B cell (primary cell): ENCODE data around the gene CARNS1. TPM values are rescaled to one million over a fixed set of nuclear protein-coding genes. Genes with fewer than 3 reads are reported as not detected.

Experiments used
- ATAC-seq: fragments of 200-7000 bp; cut with Tn5 transposase; one replicate; pipeline ENCODE4 v1.10.0; 2021; ENCODE audit warnings: low read depth, mild to moderate bottlenecking, moderate number of reproducible peaks, moderate library complexity
- CTCF ChIA-PET: fragments of 350-600 bp; sonication (Branson Sonifier 250); formaldehyde crosslinking; loops from one replicate; lab custom pipeline; 2021; ENCODE audit warnings: antibody characterized with exemption, inconsistent platforms; lab: Charles Lee
- POLR2A ChIA-PET: fragments of 350-600 bp; sonication (Branson Sonifier 250); formaldehyde crosslinking; loops from one replicate; lab custom pipeline; 2021; ENCODE audit warnings: antibody characterized with exemption; lab: Charles Lee
- DNase-seq: peaks from one replicate; pipeline ENCODE4 v3.0.0; 2013
- H2AFZ ChIP-seq: 2 replicates; pipeline ENCODE4 v1.6.1; 2012; ENCODE audit warnings: mild to moderate bottlenecking, low read depth, low read length; ENCODE audit not compliant: insufficient read depth, poor library complexity, severe bottlenecking
- H3K27ac ChIP-seq, 2 donors: 1 replicate in 1 of 2; 2 replicates in 1 of 2; pipeline ENCODE4 v1.5.1; 2012 to 2013; ENCODE audit warnings: low read length in 2 of 2, mild to moderate bottlenecking in 2 of 2, moderate library complexity in 1 of 2
- H3K27me3 ChIP-seq, 4 experiments: fragments of 200-600 bp in 1 of 4; sonication (generic) in 1 of 4; replicated peaks in 1 of 4; 1 replicate in 2 of 4; 2 replicates in 2 of 4; pipeline versions ENCODE4 v1.6.1 to v1.7.0; 2013 to 2016; ENCODE audit warnings: low read length in 3 of 4, mild to moderate bottlenecking in 2 of 4, mixed read lengths in 1 of 4, moderate library complexity in 1 of 4; ENCODE audit not compliant: insufficient read depth in 4 of 4, control insufficient read depth in 3 of 4; ENCODE audit errors: control extremely low read depth in 1 of 4
- H3K36me3 ChIP-seq, 2 experiments: replicated peaks in 1 of 2; 1 replicate in 1 of 2; 2 replicates in 1 of 2; pipeline versions ENCODE4 v1.6.1 to v1.7.1; 2013; ENCODE audit warnings: low read length in 1 of 2; ENCODE audit not compliant: insufficient read depth in 2 of 2, control insufficient read depth in 1 of 2; ENCODE audit errors: control extremely low read depth in 1 of 2, extremely low read depth in 1 of 2
- H3K4me1 ChIP-seq, 2 donors: fragments of 200-600 bp in 1 of 2; sonication (generic) in 1 of 2; 1 replicate in 1 of 2; 2 replicates in 1 of 2; pipeline versions ENCODE4 v1.5.1 to v1.6.1; 2013 to 2017; ENCODE audit warnings: low read length in 2 of 2; ENCODE audit not compliant: control insufficient read depth in 2 of 2, insufficient read depth in 2 of 2
- H3K4me2 ChIP-seq: replicated peaks from 2 replicates; pipeline ENCODE3; 2012; ENCODE audit warnings: mild to moderate bottlenecking, low read depth, low read length; ENCODE audit not compliant: poor library complexity, severe bottlenecking
- H3K4me3 ChIP-seq, 5 experiments: fragments of 200-600 bp in 1 of 5; sonication (generic) in 1 of 5; 1 replicate in 3 of 5; 2 replicates in 2 of 5; pipeline versions ENCODE4 v1.5.1 to v1.7.0; 2011 to 2016; ENCODE audit warnings: low read length in 4 of 5, mild to moderate bottlenecking in 4 of 5, low read depth in 2 of 5, control low read depth in 1 of 5, moderate library complexity in 1 of 5; ENCODE audit not compliant: insufficient read depth in 1 of 5; ENCODE audit errors: control extremely low read depth in 1 of 5, extremely low read depth in 1 of 5
- H3K79me2 ChIP-seq: fragments of 200-600 bp; sonication (generic); one replicate; pipeline ENCODE4 v1.6.0; 2016; ENCODE audit warnings: low read length; ENCODE audit not compliant: control insufficient read depth, insufficient read depth
- H3K9ac ChIP-seq: fragments of 200-600 bp; sonication (generic); 2 replicates; pipeline ENCODE4 v1.6.1; 2017; ENCODE audit warnings: mild to moderate bottlenecking, low read length, moderate library complexity
- H3K9me3 ChIP-seq, 3 donors: one replicate each; pipeline versions ENCODE4 v1.6.1 to v1.7.1; 2013; ENCODE audit warnings: low read length in 2 of 3; ENCODE audit not compliant: control insufficient read depth in 2 of 3, insufficient read depth in 1 of 3; ENCODE audit errors: control extremely low read depth in 1 of 3
- H4K20me1 ChIP-seq: 2 replicates; pipeline ENCODE4 v1.6.0; 2012; ENCODE audit warnings: mild to moderate bottlenecking, low read length; ENCODE audit not compliant: insufficient read depth, control insufficient read depth, poor library complexity, severe bottlenecking
- H3K27ac Mint-ChIP-seq: one replicate; pipeline ENCODE4 v1.8.0; 2021; ENCODE audit warnings: mixed read lengths
- H3K27me3 Mint-ChIP-seq: one replicate; pipeline ENCODE4 v1.8.0; 2021; ENCODE audit warnings: mixed read lengths
- H3K4me1 Mint-ChIP-seq: one replicate; pipeline ENCODE4 v1.8.0; 2021; ENCODE audit warnings: mixed read lengths
- H3K4me3 Mint-ChIP-seq: one replicate; pipeline ENCODE4 v1.8.0; 2021; ENCODE audit warnings: mixed read lengths
- H3K9me3 Mint-ChIP-seq: one replicate; pipeline ENCODE4 v1.8.0; 2022; ENCODE audit warnings: mixed read lengths; ENCODE audit not compliant: insufficient read depth
- CTCF ChIP-seq: fragments of 200-600 bp; IDR thresholded peaks from one replicate; pipeline ENCODE4 v1.8.0; 2022; ENCODE audit warnings: antibody characterized with exemption, mild to moderate bottlenecking
- EZH2 ChIP-seq: IDR thresholded peaks from 2 replicates; pipeline ENCODE4 v1.6.1; 2012; ENCODE audit warnings: borderline replicate concordance, low read depth, mild to moderate bottlenecking, moderate library complexity, low read length; ENCODE audit not compliant: insufficient read depth, poor library complexity, severe bottlenecking
- WGBS: methylation state at CpG from one replicate; pipeline ENCODE4 v1.1.5; 2013; ENCODE audit warnings: missing lambda C conversion rate; ENCODE audit not compliant: insufficient coverage; 5-methylcytosine and 5-hydroxymethylcytosine counted together
- intact Hi-C: fragments of 100-400 bp; cut with micrococcal nuclease; formaldehyde crosslinking; loops from one replicate; pipeline ENCODE4 v1.10.0; 2022
- polyA plus RNA-seq: library from polyadenylated mRNA; depleted of rRNA; stranded (reverse); fragments of >200 nt; gene quantifications from 2 replicates; pipeline ENCODE4 v1.2.3, GENCODE V29; 2012
- total RNA-seq, 2 donors: library from RNA; stranded (reverse); fragments of 120-200 nt in 1 of 2; gene quantifications; 1 replicate in 1 of 2; 2 replicates in 1 of 2; pipeline versions ENCODE4 v1.2.3 to v1.2.4, GENCODE V29; 2013 to 2022

The CARNS1 gene
- total and polyA plus RNA-seq, 2 donors (not counting 1 experiment from before 2014, with no cell fraction given), result 24.1 to 41.1 TPM

GRCh38 chr11:67405688-67406339 lies 9.7 kb upstream of the CARNS1 start:
- peaks cover 54% of the 10 kb centered on the region for H4K20me1 ChIP-seq
- peaks cover 77% of the 10 kb centered on the region for H3K4me1 Mint-ChIP-seq

More at GRCh38 chr11:67405688-67406339, 9.7 kb upstream of the CARNS1 start:
- DNase-seq (no peak), ATAC-seq (no peak)
- ChIA-PET POLR2A (interaction anchor here (2.7 to 6.8 kb wide), 7 partner anchors 7 to 62 kb away, joined by 8 to 195 read pairs (median 79); partner anchors contain the start of genes CARNS1, PTPRCAP, RPS6KB2 and TMEM134), CTCF (interaction anchor here (2.6 to 5.7 kb wide), 3 partner anchors 15 to 63 kb away, joined by 12 to 121 read pairs (median 64); partner anchors contain the start of gene TMEM134)
- Histone ChIP-seq H3K4me2 (peak overlapping the region; percentile 89), H3K79me2 (peaks cover 78% of the 10 kb centered on the region), H3K9me3 (peaks cover 0 to under 1% (median 0%) of the 10 kb centered on the region in 3 donors), H3K36me3 (peaks cover 0 to 50% of the 10 kb centered on the region in 2 experiments), H3K4me1 (peaks cover 81 to 88% of the 10 kb centered on the region in 2 donors), H2AFZ (no peak overlapping the region), H3K4me3 (peak overlapping the region in 4 of 5 experiments; percentile 92 to 99 (median 98)), H3K27me3 (no peaks in the 10 kb centered on the region), H3K9ac (peak overlapping the region; percentile 89), H3K27ac (peak overlapping the region; percentile 34 to 83)
- Mint-ChIP-seq H3K4me3 (peak overlapping the region; percentile 93), H3K27me3 (no peaks in the 10 kb centered on the region), H3K27ac (peak overlapping the region; percentile 100), H3K9me3 (no peaks in the 10 kb centered on the region)
- TF ChIP-seq EZH2 (no peak), CTCF (no peak)
- WGBS, result 87% methylated on average over 8 of the region's 9 CpGs
- intact Hi-C loops, result loop anchor here (10.0 kb wide), 1 partner anchor 179 kb away; the partner anchor contains the start of gene GSTP1
